ENCODE data around the gene SYS1.
A peak's percentile ranks its signal among the peaks of the same experiment; 100 is the strongest.
"Not testable (repeated sequence)": the region's sequence is repeated elsewhere in the genome, so short reads cannot be mapped to it uniquely, and the experiment has no call there.

The SYS1 gene

DNA sequence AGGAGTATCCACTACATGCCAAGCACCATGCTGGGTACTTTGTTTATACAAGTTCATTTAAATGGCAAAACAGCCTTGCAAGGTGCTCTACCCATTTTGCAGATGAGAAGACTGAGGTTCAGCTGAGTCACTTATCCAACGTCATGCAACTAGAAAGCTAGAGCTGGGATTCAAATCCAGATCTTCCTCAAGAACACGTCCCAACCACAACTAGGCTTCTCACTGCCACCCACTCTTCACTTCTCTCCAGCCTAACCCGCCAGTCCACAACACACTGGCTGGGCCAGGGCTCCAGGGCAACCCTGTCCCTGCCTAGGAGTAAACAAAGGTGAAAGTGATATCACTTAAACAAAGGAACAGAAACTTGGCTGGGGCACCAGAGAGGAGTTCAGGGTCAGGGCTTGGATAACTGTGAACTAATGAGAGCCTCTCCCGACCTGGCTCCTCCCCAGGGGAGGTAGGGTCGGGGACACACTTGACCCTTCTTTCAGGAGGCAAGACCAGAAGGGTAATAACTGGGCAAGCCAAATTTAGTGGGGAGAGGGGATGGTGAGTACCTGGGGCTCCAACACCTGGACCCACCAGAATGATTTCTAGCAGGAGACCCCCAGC is 22.6 kb upstream of the SYS1 start:
- no peak for DNase-seq

DNA sequence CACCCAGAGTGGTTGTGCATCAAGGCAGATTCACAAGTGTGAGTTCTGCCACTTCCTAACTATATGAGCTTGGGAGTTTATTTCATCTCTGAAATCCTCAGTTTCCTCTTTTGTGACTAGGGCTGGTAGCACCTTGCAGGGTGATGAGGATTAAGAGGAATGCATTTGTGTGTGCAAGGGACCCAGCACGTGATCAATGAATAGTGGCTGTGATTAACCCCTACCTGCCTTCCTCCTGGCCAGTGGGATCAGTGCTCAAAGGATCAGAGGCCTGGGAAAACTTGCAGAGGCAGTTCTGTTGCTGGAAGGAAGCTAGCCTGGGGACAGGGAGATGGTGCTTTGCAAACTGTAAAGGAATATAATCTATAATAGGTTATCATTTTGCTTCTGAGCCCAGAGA is 22.0 kb upstream of the SYS1 start:
- no peak for DNase-seq

DNA sequence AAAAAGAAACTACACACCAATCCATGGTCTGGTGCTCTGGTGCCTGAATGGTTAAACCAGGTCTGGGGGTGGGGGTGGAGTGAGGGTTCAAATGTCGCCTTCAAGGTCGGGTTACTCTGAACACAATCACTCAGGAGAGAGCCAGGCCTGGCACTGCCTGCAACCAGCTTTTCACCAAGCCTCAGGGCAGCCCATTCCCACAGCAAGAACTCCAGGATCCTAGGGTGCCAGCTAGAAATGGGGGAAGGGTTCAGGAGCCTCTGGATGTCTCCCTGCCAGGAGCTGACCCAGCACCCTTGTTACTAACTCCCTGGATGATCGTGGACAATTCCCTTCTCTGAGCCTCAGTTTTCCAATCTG is 21.4 kb upstream of the SYS1 start:
- no peak for DNase-seq

DNA sequence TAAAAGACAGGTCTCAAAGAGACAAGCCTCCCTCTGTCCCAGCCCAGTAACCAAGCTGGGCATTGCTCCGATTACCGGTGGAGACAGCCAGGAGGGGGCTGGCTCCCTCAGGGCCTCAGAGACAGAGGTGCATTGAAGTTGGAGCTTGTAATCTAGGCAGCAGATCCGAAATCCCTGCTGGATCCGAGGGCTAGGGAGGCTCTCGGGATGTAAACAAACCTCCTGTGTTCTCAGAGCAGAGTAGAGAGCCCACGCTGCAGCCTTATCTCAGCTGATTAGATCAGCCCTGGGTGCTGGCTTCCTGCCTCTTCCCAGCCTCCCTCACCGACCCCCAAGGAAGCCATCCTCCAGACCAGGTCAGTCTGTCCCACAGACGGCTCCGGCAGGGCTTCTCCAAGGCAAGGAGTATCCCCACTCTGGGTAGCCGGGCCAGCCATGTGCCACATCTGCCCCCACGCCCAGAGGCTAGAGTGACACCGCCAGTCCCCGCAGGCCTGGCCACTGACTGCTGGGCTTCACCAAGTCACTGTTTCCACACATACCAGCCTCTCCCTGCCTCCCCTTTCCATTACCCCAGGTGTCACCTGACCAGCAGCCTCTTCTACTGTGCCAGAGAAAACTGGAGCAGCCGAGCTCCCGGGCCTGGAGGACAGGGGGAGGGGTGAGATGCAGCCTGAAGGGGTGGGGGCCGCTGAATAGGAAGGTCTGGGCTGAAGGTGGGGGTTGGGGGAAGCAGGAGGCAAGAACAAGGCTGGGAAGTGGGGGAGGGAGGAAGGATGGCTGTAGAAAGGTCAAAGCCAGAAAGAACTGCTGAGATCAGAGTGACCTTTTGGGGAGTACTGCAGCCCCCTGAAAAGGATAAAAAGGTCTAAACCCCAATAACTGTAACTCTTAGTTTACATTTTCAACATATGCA is 20.8 kb upstream of the SYS1 start:
- DNase-seq = no peak

DNA sequence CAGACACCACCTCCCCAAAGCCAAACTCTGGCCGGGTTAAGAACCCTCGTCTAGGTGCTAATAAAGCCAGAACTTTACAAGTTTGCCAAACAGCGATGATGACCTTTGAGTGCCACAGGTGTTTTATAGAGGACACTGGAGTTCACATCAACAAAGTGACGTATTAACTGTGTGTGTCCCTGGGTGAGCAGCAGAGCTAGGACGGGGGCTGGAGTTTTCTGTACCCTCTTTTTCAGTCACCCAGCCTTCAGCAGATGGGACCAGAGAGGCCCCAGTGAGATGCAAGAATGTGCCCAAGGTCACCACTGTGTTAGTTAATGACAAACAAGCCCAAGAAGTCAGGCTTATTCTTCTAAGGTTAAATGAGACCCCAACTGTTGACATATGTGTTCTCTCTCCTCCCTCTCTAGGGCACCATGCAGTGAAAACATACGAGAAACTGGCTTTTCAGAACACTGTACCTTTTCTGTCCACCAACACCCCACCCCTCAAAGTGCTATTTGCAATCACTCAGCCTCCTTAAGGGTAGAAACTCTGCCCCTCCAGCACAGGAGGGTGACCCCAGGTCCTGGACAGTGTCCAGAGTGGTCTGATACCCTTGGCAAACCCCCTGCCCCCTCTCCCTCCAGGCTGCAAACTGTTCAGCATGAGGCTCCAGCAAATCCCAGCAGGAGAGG is 20.0 kb upstream of the SYS1 start:
- DNase-seq = no peak

DNA sequence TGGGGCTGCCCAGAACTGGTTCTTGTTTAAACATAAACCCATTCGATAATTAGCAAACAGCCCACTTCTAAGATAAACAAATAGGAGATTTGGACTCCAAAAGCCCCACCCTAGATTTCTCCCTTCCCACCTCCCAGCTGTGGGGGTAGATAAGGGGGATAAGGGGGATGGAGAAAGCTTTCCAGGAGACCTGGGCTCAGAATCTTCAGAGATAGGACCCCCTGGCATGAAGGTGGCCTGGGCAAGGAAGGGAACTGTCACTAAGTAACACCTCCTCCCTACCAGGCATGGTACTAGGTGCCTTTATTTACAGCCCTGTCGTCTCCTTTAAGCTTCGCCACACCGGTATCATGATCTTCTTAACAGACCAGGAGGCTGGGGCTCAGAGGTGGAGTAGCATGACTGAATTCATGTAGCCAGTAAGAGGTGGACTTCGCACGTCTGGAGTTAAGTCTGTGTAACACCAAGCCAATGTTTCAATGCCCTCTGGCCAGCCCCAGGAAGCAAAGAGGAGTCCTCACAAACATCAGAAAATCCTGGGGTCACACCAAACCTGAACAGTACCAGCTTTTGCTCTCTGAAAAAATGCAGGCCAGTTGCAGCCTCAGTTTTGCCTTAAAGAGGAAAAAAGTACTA is 19.3 kb upstream of the SYS1 start:
- no peak for DNase-seq

DNA sequence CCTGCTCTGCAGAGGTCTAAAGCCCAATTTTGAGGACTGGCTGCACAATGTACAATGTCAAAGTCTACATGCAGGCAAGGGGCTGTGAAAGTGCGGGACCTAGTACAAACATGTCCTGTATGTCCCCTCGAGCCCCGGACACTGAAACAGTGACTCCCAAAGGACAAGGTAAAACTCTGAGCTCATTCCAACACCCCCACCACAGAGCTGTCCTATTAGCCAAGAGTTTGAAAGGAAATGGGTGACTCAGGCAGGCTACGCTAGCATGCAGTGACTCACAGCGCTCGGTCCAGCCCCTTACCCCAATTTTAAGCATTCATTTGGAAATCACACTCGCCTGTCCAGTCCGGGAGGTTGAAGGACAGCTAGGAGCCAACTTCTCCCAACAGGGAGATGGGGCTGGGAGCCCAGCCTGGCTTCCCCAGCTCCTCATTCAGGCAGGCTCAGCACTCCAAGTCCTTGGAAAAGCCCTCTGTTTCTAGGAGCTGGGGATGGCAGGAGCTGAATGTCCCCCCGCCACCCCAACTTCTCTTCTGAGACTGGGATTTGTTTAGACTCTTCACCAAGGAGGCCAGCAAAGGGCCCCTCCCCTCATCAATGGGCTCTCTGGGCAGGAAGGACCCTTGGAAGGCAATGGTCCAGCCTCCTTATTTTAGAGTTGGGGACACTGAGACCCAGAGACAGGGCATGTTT is 18.6 kb upstream of the SYS1 start:
- DNase-seq = no peak

DNA sequence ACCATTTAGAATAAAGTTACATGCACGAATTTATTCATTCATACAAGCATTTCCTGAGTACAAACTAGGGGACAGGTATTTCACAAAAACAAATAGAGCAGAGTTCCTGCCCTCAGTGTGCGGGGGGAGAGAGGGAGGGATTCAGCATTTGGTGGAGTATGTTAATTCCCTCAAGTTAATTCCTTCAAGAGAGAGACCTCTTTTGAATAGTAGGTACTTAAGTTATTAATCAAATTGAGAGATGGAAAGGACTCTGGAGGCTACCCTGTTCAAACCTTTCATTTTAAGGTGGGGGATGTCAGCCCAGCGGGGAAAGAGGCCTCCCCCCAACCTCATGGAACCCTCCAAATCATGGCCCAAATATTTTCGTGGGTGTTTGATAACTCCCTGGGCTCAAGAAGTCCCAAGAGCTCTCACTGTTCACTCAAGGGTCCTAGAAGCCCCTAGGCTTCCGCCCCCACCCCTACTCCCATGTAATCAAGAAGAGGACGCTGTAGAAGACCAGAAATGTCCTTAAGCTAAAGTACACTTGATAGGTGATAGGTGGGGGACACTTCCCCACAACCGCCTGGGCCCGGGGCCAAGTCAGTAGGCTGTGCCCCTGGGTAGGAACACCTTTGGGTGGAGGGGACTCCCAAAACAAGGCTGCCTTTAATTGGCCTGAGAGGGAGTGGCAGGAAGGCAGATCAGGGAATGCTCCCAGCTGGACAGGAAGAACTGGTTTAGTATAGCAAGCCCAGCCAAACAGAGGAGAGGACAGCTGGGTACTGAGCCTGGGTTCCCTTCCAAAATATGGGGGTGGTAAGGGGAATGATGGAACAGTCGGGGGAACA is 17.6 kb upstream of the SYS1 start:
- DNase-seq = no peak

DNA sequence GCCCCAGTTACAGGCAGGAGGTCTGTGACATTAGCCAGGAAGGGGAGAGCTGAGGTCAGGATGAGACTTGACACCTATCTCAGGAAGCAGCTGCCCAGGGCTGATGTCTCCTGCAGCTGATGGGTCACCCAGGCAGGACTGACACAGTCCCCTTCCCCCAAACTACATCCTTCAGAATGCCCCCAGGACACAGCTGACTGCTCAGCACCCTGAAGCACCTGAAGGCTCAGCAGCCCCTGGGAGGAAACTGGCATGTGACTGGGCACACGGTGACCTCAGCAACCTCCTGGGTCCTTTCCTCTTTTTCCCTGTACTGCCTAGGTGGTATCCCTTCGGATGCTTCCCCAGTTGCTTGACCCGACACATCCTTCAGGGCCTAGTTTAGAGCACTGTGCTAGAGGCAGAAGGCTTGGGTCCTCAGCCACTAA is 16.7 kb upstream of the SYS1 start:
- DNase-seq = no peak

DNA sequence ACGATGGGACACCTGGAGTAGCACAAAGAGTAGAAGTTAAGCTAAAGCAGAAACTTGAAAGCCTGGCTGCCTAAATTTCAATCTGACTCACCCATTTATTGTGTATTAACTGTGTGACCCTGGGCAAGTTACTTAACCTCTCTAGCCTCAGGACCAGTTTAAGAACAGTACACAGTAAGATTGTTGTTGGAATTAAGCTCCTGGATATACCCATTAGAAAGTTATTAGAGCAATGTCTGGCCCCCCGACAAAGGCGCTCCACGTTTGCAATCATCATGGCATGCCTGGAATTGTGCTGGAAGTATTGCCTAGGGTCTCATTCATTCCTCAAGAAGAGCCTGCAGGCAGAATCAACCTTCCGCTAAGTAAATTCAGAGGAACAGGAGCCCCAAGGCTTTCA is 16.1 kb upstream of the SYS1 start:
- no peak for DNase-seq

DNA sequence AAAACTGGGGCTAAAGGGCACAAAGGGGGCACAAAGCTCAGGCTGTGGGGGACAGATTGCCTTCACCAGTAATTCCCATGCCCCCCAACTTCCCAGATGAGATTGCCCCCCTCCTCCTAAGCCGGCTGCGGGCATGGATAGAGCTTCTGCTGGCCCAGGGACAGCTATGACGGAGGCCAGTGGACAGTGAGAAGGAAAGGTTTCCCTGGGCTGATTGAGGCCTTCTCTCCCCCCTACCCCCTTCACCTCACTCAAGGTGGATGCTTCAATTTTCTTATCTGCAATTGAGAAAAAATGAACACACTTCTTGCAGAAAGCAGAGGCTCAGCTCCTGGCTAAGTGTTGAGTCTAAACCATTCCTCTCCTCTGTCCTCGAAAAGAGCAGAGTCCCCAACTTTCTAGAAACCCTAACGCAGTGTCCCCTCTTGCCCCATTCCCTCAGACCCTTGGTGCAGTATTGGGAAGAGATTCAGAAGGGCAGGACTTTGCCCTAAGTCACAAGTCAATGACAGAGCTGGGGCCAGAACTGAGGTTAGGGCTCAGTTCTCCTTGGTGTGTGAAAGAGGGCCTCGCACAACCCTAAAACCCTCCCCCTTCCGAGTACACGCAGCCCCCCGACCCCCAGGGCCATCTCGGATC is 15.5 kb upstream of the SYS1 start:
- no peak for DNase-seq

DNA sequence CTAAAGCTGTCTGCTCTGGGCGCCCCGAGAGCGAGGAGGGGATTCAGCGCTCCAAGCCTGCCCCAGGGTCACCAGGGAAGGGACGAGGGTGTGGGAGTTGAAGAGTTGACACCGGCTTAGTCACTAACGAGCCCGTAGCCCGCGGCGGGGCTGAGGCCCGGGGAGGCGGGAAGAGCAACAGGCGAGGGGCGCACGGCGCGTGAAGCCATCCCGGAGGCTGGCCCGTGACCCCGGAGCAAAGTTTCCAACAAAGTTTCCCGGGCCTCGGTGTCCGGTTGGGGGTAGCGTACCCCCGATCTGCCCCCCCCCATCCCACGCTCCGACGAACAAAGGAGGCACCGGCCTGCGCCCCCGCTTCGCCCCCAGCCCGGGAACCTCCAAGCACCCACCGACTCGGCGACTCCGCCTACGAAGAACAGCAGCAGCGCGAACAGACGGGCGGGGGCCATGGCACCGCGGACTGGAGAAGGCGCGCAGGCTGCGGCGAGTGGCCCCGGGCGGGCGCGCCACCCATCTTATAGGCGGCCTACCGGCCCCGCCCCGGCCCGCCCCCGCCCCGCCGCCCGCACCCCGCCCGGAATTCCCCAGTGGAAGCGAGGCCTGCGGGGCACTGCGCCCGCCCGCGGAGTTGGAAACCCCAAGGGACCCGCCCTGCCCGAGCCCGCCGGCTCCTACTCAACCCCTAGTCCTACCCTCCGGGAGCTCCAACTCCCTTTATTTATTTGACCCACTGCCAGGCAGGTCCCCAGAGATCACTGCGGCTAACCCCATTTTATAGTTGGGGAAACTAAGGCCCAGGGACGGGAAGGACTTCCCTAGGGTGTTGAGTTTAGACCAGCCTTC is 14.8 kb upstream of the SYS1 start, which contains the start of gene SDC4:
TSS of gene SDC4 (minus strand) at position 489 of the 843 bp plus-strand sequence. CDS start at position 449, 40 bp downstream.
- peak in 3 of 4 experiments; percentile 8 to 44 (median 22) for DNase-seq

DNA sequence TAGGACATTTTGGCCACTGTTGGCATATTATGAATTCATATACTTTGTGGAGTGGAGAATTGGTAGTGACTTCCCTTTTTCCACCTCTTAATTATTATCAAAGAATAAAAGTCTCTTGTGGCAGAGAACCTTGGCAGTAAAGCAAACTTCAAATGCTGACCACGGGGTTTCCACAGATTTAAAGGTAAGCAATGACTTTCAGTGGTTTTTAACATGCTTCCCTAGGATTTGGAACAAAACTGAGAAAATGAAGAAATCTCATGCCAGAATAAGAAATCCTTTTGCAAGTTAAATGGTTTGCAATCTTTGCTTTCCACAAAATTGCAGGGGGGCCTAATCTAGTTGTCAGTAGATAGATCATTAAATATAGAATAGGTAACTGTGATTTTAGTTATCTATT is 12.7 kb upstream of the SYS1 start:
- no peak for DNase-seq

DNA sequence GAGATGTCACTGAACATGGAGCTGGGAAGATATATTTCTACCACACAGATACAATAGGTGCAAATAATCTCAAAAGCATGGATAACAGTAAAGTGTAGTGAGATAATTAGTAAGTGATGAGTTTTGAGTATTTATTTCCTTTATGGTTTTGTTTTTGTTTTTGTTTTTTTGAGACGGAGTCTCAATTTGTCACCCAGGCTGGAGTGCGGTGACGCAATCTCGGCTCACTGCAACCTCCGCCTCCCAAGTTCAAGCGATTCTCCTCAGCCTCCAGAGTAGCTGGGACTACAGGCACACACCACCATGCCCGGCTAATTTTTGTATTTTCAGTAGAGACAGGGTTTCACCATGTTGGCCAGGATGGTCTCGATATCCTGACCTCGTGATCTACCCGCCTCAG is 12.2 kb upstream of the SYS1 start:
- not testable (repeated sequence) for DNase-seq

DNA sequence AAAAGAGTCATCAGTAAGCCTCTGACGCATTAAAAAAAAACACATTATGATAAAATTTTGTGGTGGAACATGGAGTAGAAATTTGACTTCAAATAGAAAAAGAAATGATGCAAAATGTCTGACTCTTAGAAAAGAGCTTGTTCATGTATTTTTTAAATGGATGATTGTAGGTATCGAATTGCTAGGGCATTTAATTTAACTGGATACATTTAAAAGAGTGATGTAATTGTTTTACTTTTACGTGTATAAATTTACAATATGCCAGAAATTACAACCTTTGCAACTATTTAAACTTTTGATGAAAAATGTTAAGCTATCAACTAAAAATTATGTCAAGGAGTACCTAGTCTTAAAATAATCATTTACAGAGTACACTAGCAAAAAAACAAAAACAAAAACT is 10.2 kb upstream of the SYS1 start:
- DNase-seq = no peak

DNA sequence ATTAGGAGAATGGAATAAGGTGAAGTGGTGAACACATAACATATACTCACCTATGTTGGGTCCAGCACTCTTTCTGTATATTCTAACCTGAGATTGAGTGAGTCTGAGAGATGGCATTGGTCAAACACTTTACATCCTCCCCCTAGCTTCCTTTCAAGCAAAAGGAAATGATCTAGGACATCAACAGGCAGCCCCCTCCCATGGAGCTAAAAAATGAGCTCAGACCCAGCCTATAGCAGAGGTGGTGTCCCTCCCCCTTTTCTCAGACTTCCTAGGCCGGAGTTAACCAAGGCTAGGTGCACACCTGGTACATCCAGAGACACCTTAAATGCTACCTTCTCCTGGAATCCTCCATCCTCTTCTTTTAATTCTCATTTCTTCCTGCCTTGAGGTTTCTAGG is 9.2 kb upstream of the SYS1 start:
- no peak for DNase-seq

DNA sequence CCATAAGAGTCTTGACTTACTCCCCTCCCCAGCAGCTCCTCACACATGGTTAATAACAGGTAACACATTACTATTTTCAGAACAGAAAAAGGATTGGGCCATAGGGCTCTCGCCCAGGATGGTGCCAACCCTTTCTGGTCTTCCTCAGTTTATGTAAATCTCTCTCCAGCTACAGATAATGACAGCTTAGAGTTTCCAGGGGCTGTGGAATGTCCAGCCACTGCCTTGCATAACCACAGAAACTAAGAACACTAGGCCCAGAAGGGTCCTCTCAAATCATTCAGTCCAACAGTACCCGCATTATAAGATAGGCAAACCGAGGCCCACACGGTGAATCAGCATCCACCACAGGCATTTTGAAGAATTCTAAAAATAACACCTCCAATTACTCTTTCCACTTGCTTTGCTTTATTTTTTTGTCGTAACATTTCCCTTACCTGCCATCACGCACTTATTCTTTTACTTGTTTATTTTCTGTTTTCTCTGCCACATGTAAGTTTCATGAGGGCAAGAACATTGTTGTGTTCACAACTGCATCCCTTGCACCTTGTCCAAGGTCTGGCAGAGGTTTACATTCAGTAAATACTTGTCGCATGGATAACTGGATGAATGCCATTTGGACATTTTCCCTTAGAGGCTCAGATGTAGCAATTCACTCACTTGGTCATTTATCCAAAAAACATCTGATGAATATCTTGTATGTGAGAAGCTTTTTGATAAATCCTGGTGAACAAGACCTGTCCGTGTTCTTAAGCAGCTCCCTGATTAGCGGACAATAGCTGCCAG is 8.3 kb upstream of the SYS1 start:
- no peak for DNase-seq

DNA sequence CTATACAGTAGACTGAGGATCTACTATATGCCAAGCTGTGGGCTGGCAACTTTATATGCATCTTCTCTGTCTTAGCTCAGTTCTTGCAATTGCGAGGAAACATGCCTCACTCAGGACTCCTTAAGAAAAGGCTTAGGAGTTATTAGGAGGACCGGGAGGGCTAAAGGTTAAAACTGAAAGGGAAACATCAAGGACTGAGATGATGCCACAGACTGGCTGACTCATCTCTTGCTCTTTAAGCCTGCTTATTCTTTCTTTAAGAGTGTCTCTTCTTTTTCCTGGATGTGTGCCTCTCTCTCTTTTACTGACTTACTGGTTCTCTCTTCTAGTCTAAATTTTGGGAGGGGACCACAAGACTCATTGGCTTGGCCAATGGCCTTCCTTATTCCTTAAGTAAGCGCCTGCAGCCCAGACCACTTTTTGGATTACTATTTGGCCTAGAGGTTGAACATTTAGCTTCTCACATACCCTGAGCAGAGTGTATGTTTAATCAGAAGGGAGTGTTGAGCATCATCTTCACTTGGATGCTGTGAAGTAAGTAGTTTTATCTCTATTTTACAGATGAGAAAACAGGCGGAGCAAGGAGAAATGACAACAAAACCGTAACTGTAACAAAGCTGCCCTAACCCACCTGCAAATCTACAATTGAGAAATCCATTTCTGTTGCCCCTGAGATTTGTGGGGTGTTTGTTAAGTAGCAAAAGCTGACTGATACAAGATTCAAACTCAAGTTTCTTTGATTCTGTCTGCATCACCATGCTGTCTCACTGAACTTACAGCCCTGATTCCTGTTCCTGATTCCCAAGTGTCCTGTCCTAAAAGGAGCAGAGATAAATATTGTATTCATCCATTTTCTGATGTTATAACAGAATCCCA is 7.5 kb upstream of the SYS1 start:
- no peak for DNase-seq

All from activated naive CD4-positive, alpha-beta T cell (primary cell).